ENCODE data around the gene SGMS2.

- TF ChIP-seq CTCF (IDR thresholded peaks at IDR 0.05; ENCODE audit: borderline replicate concordance, extremely low read depth, low read length, poor library complexity, severe bottlenecking) (no peak), EZH2 (IDR thresholded peaks at IDR 0.05; ENCODE audit: borderline replicate concordance, low read depth, low read length, severe bottlenecking) (no peak)
Measured at GRCh38 chr4:107826421-107826980, 1.8 kb downstream of the SGMS2 start.
